Vagina (tissue), 2 donors: Measurements from ENCODE around the gene INSR. TPM values are rescaled to one million over a fixed set of nuclear protein-coding genes. Genes with fewer than 3 reads are reported as not detected.

Experiments
- DNase-seq, 2 donors: peaks; one replicate each; pipeline ENCODE4 v3.0.0-alpha.2; 2017; ENCODE audit errors: extremely low spot score in 2 of 2
- H3K27ac ChIP-seq: fragments of 200-600 bp; sonication (generic); one replicate; pipeline ENCODE4 v1.5.1; 2019
- H3K27me3 ChIP-seq: fragments of 200-600 bp; sonication (generic); one replicate; pipeline ENCODE4 v1.5.1; 2019
- H3K36me3 ChIP-seq, 2 donors: fragments of 200-600 bp; sonication (generic); one replicate each; pipeline ENCODE4 v1.5.1; 2017 to 2019
- H3K4me1 ChIP-seq: fragments of 200-600 bp; sonication (generic); one replicate; pipeline ENCODE4 v1.5.1; 2019
- H3K4me3 ChIP-seq, 2 donors: fragments of 200-600 bp; sonication (generic); 1 replicate in 1 of 2; 2 replicates in 1 of 2; pipeline ENCODE4 v1.5.1; 2016 to 2019
- H3K9me3 ChIP-seq: fragments of 200-600 bp; sonication (generic); one replicate; pipeline ENCODE4 v1.5.1; 2019
- POLR2A ChIP-seq, 2 donors: fragments of 450-650 bp; IDR thresholded peaks; one replicate each; pipeline ENCODE4 v1.6.1; 2017; ENCODE audit warnings: antibody characterized with exemption in 2 of 2, mild to moderate bottlenecking in 2 of 2, moderate library complexity in 2 of 2
- POLR2AphosphoS5 ChIP-seq, 2 donors: sonication (generic); formaldehyde crosslinking; IDR thresholded peaks; one replicate each; pipeline ENCODE4 v1.9.0; 2017; ENCODE audit warnings: antibody characterized with exemption in 2 of 2, mild to moderate bottlenecking in 2 of 2, low read depth in 1 of 2; ENCODE audit not compliant: insufficient read depth in 1 of 2
- intact Hi-C: fragments of 100-400 bp; cut with DNase I; formaldehyde crosslinking; loops from one replicate; pipeline ENCODE4 v1.15.1; 2023
- total RNA-seq: library from RNA; depleted of rRNA; stranded (reverse); fragments of >200 nt; gene quantifications from one replicate; pipeline ENCODE4 v1.2.3, GENCODE V29; 2016
- TF ChIP-seq, protein P1 (sequence below), 3 experiments: fragments of 450-650 bp in 2 of 3; fragments of 200-600 bp in 1 of 3; sonication (generic) in 1 of 3; IDR thresholded peaks; one replicate each; pipeline ENCODE4 v1.5.1; 2017 to 2019; ENCODE audit warnings: antibody characterized with exemption in 3 of 3, mild to moderate bottlenecking in 2 of 3, moderate library complexity in 2 of 3

Gene INSR
- total RNA-seq, 1 donor from 2014 or later, result 86.7 TPM

GRCh38 chr19:7194566-7194965, 99.6 kb downstream of the INSR start:
- H3K4me3 ChIP-seq, result no peak overlapping the region
- no peaks in the 10 kb centered on the region for H3K36me3 ChIP-seq
- no peaks in the 10 kb centered on the region for H3K9me3 ChIP-seq
- H3K27me3 ChIP-seq, result no peaks in the 10 kb centered on the region
- no peak for DNase-seq
- intact Hi-C loops, result loop anchor here (10.0 kb wide), 1 partner anchor 50 kb away; no protein-coding TSS in a partner anchor
- TF ChIP-seq POLR2AphosphoS5 (IDR thresholded peaks at IDR 0.05; ENCODE audit: insufficient read depth in 1 of 2, low read depth in 1 of 2) (no peak), POLR2A (IDR thresholded peaks at IDR 0.05) (no peak)
- TF ChIP-seq, protein P1, sequence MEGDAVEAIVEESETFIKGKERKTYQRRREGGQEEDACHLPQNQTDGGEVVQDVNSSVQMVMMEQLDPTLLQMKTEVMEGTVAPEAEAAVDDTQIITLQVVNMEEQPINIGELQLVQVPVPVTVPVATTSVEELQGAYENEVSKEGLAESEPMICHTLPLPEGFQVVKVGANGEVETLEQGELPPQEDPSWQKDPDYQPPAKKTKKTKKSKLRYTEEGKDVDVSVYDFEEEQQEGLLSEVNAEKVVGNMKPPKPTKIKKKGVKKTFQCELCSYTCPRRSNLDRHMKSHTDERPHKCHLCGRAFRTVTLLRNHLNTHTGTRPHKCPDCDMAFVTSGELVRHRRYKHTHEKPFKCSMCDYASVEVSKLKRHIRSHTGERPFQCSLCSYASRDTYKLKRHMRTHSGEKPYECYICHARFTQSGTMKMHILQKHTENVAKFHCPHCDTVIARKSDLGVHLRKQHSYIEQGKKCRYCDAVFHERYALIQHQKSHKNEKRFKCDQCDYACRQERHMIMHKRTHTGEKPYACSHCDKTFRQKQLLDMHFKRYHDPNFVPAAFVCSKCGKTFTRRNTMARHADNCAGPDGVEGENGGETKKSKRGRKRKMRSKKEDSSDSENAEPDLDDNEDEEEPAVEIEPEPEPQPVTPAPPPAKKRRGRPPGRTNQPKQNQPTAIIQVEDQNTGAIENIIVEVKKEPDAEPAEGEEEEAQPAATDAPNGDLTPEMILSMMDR (IDR thresholded peaks at IDR 0.05), result no peak
- peaks cover 34% of the 10 kb centered on the region for H3K4me1 ChIP-seq
- no peak overlapping the region for H3K27ac ChIP-seq

GRCh38 chr19:7191946-7192691, 102.1 kb downstream of the INSR start:
- DNase-seq, result no peak
- Histone ChIP-seq H3K36me3 (no peaks in the 10 kb centered on the region), H3K27ac (peak overlapping the region; percentile 44), H3K9me3 (no peaks in the 10 kb centered on the region), H3K4me1 (peaks cover 23% of the 10 kb centered on the region), H3K4me3 (no peak overlapping the region), H3K27me3 (no peaks in the 10 kb centered on the region)
- TF ChIP-seq, protein P1 (IDR thresholded peaks at IDR 0.05), result no peak
- TF ChIP-seq POLR2A (IDR thresholded peaks at IDR 0.05), result no peak
- intact Hi-C loops, result loop anchor here (10.0 kb wide), 1 partner anchor 47 kb away; no protein-coding TSS in a partner anchor

GRCh38 chr19:7188698-7189629, 105.2 kb downstream of the INSR start:
- H3K27ac ChIP-seq, result no peak overlapping the region
- H3K4me1 ChIP-seq, result peaks cover 17% of the 10 kb centered on the region
- no peak for DNase-seq

DNA sequence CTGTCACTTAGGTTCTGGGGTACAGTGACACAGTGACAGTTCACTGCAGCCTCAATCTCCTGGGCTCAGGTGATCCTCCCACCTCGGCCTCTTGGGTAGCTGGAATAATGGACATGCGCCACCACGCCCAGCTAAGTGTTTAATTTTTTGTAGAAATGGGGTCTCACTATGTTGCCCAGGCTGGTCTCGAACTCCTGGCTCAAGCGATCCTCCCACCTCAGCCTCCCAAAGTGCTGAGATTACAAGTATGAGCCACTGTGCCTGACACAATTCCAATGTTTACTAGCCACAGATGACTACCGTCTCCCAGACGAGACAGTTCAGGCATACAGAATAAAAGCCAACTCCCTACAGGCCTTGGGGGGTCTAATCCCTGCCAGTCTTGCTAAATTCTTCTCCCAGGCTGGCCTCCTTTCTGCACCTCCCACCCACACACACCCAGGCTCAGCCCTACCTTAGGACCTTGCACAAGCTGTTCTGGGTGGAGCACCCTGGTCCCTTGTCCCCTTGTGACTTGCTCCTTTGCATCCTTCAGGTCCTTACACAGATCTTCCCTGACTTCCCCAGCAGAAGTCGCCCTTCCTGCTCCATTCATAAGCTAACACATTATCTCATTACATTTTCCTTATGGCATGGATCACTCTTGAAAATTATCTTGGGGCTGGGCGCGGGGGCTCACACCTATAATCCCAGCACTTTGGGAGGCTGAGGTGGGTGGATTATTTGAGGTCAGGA, 106.4 kb downstream of the INSR start:
- Histone ChIP-seq H3K4me3 (no peak overlapping the region), H3K4me1 (peaks cover 25% of the 10 kb centered on the region), H3K27ac (no peak overlapping the region), H3K36me3 (no peaks in the 10 kb centered on the region), H3K9me3 (no peaks in the 10 kb centered on the region), H3K27me3 (no peaks in the 10 kb centered on the region)
- no peak for DNase-seq
- intact Hi-C loops, result no loop called here
- TF ChIP-seq, protein P1 (IDR thresholded peaks at IDR 0.05), result no peak
- TF ChIP-seq POLR2AphosphoS5 (IDR thresholded peaks at IDR 0.05; ENCODE audit: insufficient read depth in 1 of 2, low read depth in 1 of 2) (no peak), POLR2A (IDR thresholded peaks at IDR 0.05) (no peak)

More at GRCh38 chr19:7188698-7189629, 105.2 kb downstream of the INSR start:
- Histone ChIP-seq H3K9me3 (no peaks in the 10 kb centered on the region), H3K4me3 (no peak overlapping the region), H3K27me3 (no peaks in the 10 kb centered on the region), H3K36me3 (no peaks in the 10 kb centered on the region)
- intact Hi-C loops, result no loop called here
- TF ChIP-seq POLR2A (IDR thresholded peaks at IDR 0.05), result no peak
- peak in 1 of 2 donors; percentile 61 for TF ChIP-seq POLR2AphosphoS5 (IDR thresholded peaks at IDR 0.05; ENCODE audit: insufficient read depth in 1 of 2, low read depth in 1 of 2)

DNA sequence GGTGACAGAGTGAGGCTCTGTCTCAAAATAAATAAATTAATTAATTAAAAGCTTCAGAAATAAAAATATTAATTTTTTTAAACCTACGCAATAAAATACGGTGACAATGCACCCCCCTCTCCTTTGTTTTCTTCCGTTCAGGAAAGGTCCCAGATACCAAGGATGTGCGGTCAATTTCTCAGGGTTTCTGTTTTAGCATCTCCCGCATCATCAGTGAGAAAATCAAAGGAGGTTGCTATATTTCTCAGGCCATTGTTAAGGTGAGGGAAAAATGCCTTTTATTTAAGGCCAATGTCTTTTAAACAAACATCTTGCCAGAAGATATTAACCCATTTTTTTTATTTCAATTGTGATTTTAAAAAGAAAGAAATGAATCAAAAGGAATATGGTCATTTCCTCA, 111.7 kb downstream of the INSR start:
- intact Hi-C loops, result no loop called here
- Histone ChIP-seq H3K4me3 (peak overlapping the region in 1 of 2 donors; percentile 11), H3K36me3 (no peaks in the 10 kb centered on the region), H3K27ac (peak overlapping the region; percentile 81), H3K27me3 (no peaks in the 10 kb centered on the region), H3K9me3 (no peaks in the 10 kb centered on the region), H3K4me1 (peaks cover 53% of the 10 kb centered on the region)
- TF ChIP-seq POLR2AphosphoS5 (IDR thresholded peaks at IDR 0.05; ENCODE audit: insufficient read depth in 1 of 2, low read depth in 1 of 2), result no peak
- TF ChIP-seq, protein P1 (IDR thresholded peaks at IDR 0.05), result no peak
- no peak for TF ChIP-seq POLR2A (IDR thresholded peaks at IDR 0.05)
- DNase-seq, result no peak
